A673 (cell line): ENCODE results near the gene MRRF.

Experiments used
- CTCF ChIP-seq: fragments of 300-800, 200-600 bp; sonication (generic); conservative IDR thresholded peaks from 2 replicates; pipeline ENCODE4 v1.5.1; 2017; ENCODE audit warnings: low read depth, mild to moderate bottlenecking, antibody characterized with exemption, low read length, moderate library complexity, mixed read lengths
- EZH2 ChIP-seq: fragments of 200-600 bp; sonication (generic); IDR thresholded peaks from 2 replicates; pipeline ENCODE4 v1.6.1; 2017; ENCODE audit warnings: borderline replicate concordance, low read depth, mild to moderate bottlenecking, mixed read lengths, antibody characterized with exemption, low read length; ENCODE audit not compliant: poor library complexity, severe bottlenecking

DNA sequence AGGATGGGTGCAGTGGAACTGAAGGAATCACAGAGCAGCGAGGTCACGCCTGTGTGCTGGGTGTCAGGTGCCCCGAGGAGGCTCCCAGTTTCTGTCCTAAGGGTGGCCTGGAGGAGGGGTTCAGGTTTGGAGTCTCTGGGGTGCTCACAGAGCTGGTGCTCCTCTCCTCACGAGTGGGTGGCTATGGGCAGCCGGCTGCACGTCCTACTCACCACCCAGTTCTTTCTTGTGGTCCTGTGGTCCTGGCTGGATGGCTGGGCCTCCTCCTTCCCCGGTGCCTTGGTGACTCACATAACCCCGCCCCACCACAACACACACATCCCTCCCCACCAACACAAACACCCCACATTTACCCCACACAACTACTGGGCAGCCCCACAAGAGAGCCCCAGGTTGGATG lies 96.2 kb downstream of the MRRF start:
- TF ChIP-seq CTCF (no peak), EZH2 (no peak)
